BLaER1 treated with 17β-estradiol and CSF1 and Interleukin-3, amounts not matched to agents 10 nM and 100 nM (cell line): ENCODE data around the gene B3GALT6.

ENCODE experiments used
- H3K27ac ChIP-seq, 11 experiments: shearing (Covaris generic); formaldehyde crosslinking; 2 replicates each; pipeline ENCODE4 v1.8.1; 2022
- H3K27me3 ChIP-seq, 11 experiments: shearing (Covaris generic); formaldehyde crosslinking; 2 replicates each; pipeline ENCODE4 v1.8.1; 2022
- H3K36me3 ChIP-seq, 11 experiments: shearing (Covaris generic); formaldehyde crosslinking; 2 replicates each; pipeline ENCODE4 v1.8.1; 2022
- H3K4me1 ChIP-seq, 10 experiments: shearing (Covaris generic); formaldehyde crosslinking; 2 replicates each; pipeline ENCODE4 v1.8.1; 2022
- H3K4me2 ChIP-seq, 11 experiments: shearing (Covaris generic); formaldehyde crosslinking; 2 replicates each; pipeline ENCODE4 v1.8.1; 2022
- H3K4me3 ChIP-seq, 10 experiments: shearing (Covaris generic); formaldehyde crosslinking; 2 replicates each; pipeline ENCODE4 v1.8.1; 2022
- H3K9ac ChIP-seq, 11 experiments: shearing (Covaris generic); formaldehyde crosslinking; 2 replicates each; pipeline ENCODE4 v1.8.1; 2022
- H3K9me3 ChIP-seq, 11 experiments: shearing (Covaris generic); formaldehyde crosslinking; replicated peaks in 1 of 11; 2 replicates each; pipeline ENCODE4 v1.8.1; 2022
- H4K20me1 ChIP-seq, 11 experiments: shearing (Covaris generic); formaldehyde crosslinking; 2 replicates each; pipeline ENCODE4 v1.8.1; 2022
- Cebpa-rat ChIP-seq, 11 experiments: shearing (Covaris generic); IDR thresholded peaks; 2 replicates each; pipeline ENCODE4 v1.8.1; 2022

The B3GALT6 gene

GRCh38 chr1:1216770-1217620 lies 15.0 kb upstream of the B3GALT6 start:
- peaks cover 56 to 98% (median 95%) of the 10 kb centered on the region in 11 experiments; a peak in 21 of 22 replicates for H4K20me1 ChIP-seq
- peaks cover 58 to 68% (median 64%) of the 10 kb centered on the region in 11 experiments for H3K36me3 ChIP-seq
- H3K27me3 ChIP-seq = peaks cover 11 to 23% (median 14%) of the 10 kb centered on the region in 11 experiments; a peak in 19 of 22 replicates
- H3K4me2 ChIP-seq = no peak overlapping the region; a peak in 1 of 22 replicates
- no peak overlapping the region for H3K9ac ChIP-seq
- no peaks in the 10 kb centered on the region for H3K9me3 ChIP-seq
- TF ChIP-seq Cebpa-rat (IDR thresholded peaks at IDR 0.05) = no peak
- no peak overlapping the region for H3K4me3 ChIP-seq
- H3K27ac ChIP-seq = no peak overlapping the region
- H3K4me1 ChIP-seq = peaks cover 35 to 49% (median 41%) of the 10 kb centered on the region in 10 experiments

DNA sequence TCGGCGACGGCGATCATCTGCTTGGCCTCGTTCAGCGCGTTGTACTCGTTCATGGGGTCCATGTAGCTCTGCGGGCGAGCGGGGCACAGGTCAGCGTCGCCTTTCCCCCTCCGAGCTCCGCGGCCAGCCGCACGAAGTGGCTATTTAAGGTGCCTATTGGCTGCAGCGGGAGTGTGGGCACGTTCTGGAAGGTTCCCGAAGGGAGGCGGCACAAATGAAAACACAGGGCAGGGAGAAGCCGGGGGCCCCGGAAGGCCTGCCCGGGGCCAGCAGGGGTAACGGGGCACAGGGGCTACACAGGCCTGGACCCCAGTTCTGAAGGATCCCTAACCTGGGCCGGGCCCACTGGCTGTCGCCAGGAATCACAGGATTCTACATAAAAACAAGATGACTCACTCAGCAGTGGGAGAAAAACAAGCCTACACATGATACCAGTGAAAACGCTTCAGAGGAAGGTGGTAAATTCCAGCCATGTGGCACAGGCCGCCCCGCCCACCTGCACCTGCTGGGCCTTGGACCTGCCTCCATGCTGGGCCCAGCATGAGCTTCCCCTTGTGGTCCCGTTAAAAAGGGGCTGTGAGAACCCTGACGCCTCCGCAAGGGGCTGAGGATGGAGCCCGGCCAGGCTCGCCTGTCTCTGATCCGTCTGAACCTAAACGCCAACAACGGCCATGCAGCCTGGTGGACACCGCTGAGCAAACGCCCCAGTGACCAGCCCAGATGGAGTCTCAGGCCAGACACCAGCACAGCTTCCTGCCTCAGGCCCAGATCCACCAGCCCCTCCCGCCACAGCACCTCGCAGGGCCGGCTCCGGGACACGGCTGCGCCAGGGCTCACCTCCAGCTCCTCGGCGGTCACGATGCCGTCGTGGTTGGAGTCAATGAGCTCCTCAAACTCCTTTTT lies 14.2 kb upstream of the B3GALT6 start:
- Histone ChIP-seq H3K4me3 (no peak overlapping the region), H3K36me3 (peaks cover 65 to 77% (median 72%) of the 10 kb centered on the region in 11 experiments), H4K20me1 (peaks cover 56 to 100% (median 99%) of the 10 kb centered on the region in 11 experiments; a peak in 21 of 22 replicates), H3K9me3 (no peaks in the 10 kb centered on the region), H3K4me2 (no peak overlapping the region), H3K4me1 (peaks cover 28 to 40% (median 33%) of the 10 kb centered on the region in 10 experiments), H3K27me3 (peaks cover 7 to 16% (median 11%) of the 10 kb centered on the region in 11 experiments; a peak in 19 of 22 replicates), H3K9ac (no peak overlapping the region), H3K27ac (no peak overlapping the region)
- no peak for TF ChIP-seq Cebpa-rat (IDR thresholded peaks at IDR 0.05)

GRCh38 chr1:1218524-1219200 lies 13.4 kb upstream of the B3GALT6 start:
- Histone ChIP-seq H3K4me2 (no peak overlapping the region), H3K9me3 (no peaks in the 10 kb centered on the region), H3K36me3 (peaks cover 71 to 84% (median 79%) of the 10 kb centered on the region in 11 experiments), H3K4me1 (peaks cover 20 to 32% (median 25%) of the 10 kb centered on the region in 10 experiments), H4K20me1 (peaks cover 56 to 99% (median 97%) of the 10 kb centered on the region in 11 experiments; a peak in 21 of 22 replicates), H3K9ac (no peak overlapping the region), H3K27me3 (peaks cover 0 to 8% (median 3%) of the 10 kb centered on the region in 11 experiments; a peak in 11 of 22 replicates), H3K4me3 (no peak overlapping the region), H3K27ac (no peak overlapping the region)
- TF ChIP-seq Cebpa-rat (IDR thresholded peaks at IDR 0.05) = no peak

- Histone ChIP-seq H3K27me3 (peaks cover 0 to 1% (median 0%) of the 10 kb centered on the region in 11 experiments; a peak in 3 of 22 replicates), H3K4me1 (peaks cover 13 to 25% (median 18%) of the 10 kb centered on the region in 10 experiments), H3K36me3 (peaks cover 77 to 91% (median 85%) of the 10 kb centered on the region in 11 experiments), H3K27ac (no peak overlapping the region), H4K20me1 (peaks cover 60 to 99% (median 96%) of the 10 kb centered on the region in 11 experiments; a peak in 21 of 22 replicates), H3K4me2 (no peak overlapping the region), H3K9ac (no peak overlapping the region), H3K9me3 (no peaks in the 10 kb centered on the region), H3K4me3 (no peak overlapping the region)
- no peak for TF ChIP-seq Cebpa-rat (IDR thresholded peaks at IDR 0.05)
Measured at GRCh38 chr1:1219341-1219740, 12.7 kb upstream of the B3GALT6 start.

DNA sequence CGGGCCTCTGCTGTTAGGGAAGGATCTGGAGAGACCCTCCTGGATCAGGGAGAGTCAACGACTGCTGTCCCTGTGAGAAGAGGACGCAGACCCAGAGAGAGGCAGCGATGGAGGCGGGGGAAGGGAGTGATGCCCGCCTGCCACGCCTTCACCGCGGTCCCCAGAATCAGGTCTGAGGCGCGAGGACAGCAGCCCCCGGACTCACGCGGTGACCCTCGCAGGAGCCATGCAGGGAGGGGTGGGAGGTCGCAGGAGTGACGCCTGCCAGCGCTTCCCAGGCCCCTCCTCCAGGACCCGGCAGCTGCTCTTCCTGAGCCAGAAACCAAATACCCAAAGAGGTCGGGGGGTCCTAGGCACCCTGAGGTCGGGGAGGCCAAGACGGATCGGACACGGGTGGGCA lies 11.8 kb upstream of the B3GALT6 start:
- Histone ChIP-seq H3K9me3 (no peaks in the 10 kb centered on the region), H3K36me3 (peaks cover 86 to 99% (median 94%) of the 10 kb centered on the region in 11 experiments), H3K4me1 (peaks cover 5 to 17% (median 9%) of the 10 kb centered on the region in 10 experiments; a peak in 19 of 20 replicates), H3K4me3 (no peak overlapping the region), H3K9ac (no peak overlapping the region), H3K27ac (no peak overlapping the region), H3K27me3 (no peaks in the 10 kb centered on the region), H3K4me2 (no peak overlapping the region), H4K20me1 (peaks cover 63 to 99% (median 96%) of the 10 kb centered on the region in 11 experiments)
- no peak for TF ChIP-seq Cebpa-rat (IDR thresholded peaks at IDR 0.05)

GRCh38 chr1:1221887-1222574 lies 10.0 kb upstream of the B3GALT6 start:
- no peak overlapping the region for H3K4me2 ChIP-seq
- no peak overlapping the region for H3K4me3 ChIP-seq
- H3K27ac ChIP-seq = no peak overlapping the region
- no peak for TF ChIP-seq Cebpa-rat (IDR thresholded peaks at IDR 0.05)
- no peaks in the 10 kb centered on the region for H3K9me3 ChIP-seq
- peaks cover 64 to 99% (median 96%) of the 10 kb centered on the region in 11 experiments for H4K20me1 ChIP-seq
- no peaks in the 10 kb centered on the region; a peak in 1 of 20 replicates for H3K4me1 ChIP-seq
- H3K9ac ChIP-seq = no peak overlapping the region
- no peaks in the 10 kb centered on the region for H3K27me3 ChIP-seq
- H3K36me3 ChIP-seq = peaks cover 91 to 99% (median 97%) of the 10 kb centered on the region in 11 experiments

DNA sequence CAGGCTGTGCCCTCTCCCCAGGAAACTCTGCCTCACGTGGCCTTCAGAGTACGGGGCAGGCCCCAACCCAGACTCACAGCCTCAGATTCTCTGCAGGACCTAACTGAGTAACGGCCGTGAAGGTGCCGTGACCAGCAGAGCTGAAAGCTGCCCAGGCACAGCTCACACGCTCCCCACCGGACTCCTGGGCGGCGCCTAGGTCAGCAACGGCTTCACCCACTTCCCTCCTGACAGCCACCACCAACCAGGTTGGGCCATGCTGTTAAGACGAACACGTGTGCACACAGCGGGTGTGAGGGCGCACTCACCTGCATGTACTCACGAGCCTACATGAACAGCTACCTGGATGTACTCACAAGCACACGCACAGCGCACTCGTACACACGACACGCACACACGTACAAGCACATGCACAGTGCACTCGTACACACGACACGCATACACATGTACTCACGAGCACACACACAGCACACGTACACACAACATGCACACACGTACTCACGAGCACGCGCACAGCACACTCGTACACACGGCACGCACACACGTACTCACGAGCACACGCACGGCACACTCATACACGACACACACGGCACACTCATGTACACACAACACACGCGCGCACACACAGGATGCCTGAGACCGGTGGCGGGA lies 9.3 kb upstream of the B3GALT6 start:
- Histone ChIP-seq H3K9me3 (no peaks in the 10 kb centered on the region), H3K4me3 (no peak overlapping the region), H3K4me2 (no peak overlapping the region), H4K20me1 (peaks cover 65 to 99% (median 96%) of the 10 kb centered on the region in 11 experiments), H3K36me3 (peaks cover 89 to 99% (median 97%) of the 10 kb centered on the region in 11 experiments), H3K27ac (no peak overlapping the region), H3K27me3 (no peaks in the 10 kb centered on the region), H3K9ac (no peak overlapping the region), H3K4me1 (no peaks in the 10 kb centered on the region)
- TF ChIP-seq Cebpa-rat (IDR thresholded peaks at IDR 0.05) = no peak
